ENCODE data around the gene TCF12.

The TCF12 gene

DNA sequence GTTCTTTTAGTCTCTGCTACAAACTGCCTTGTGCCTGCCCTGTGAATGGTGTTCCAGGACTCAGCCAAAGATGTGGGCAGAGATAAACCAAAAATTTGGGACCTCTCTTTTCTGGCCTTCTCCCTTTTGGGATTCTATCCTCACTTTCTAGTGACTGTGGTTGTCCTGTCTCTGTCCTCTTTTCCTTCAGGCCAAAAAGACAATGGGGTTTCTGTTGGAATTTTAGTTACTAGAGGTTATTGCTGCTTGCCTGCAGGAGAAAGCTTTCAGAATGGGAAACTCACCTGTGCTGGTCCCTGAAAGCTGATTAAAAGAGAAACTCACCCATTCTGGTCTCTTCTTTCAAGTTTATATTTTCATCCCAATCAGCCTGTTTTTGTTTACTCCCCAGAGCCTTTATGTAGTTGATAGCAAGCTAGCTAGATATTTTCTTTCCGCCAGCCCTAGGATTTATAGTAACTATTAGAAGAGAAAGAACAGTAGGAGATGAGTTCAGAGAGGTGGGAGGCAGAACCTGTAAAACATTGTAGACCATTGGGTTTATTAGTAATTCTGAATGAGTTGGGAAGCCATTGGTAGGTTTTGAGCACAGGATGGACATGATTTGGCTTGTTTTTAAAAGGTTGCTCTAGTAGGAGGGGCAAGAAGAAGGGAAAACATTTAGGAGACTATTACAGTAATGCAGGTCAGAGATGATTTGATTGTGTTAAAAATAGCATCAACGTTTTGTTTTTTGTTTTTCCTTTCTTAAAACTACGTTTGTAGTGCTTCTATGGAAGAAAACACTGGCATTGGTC is 138.9 kb downstream of the TCF12 start:
- no peak for DNase-seq

- no peak for DNase-seq
Observed at GRCh38 chr15:57059026-57059660, 140.7 kb downstream of the TCF12 start.

DNA sequence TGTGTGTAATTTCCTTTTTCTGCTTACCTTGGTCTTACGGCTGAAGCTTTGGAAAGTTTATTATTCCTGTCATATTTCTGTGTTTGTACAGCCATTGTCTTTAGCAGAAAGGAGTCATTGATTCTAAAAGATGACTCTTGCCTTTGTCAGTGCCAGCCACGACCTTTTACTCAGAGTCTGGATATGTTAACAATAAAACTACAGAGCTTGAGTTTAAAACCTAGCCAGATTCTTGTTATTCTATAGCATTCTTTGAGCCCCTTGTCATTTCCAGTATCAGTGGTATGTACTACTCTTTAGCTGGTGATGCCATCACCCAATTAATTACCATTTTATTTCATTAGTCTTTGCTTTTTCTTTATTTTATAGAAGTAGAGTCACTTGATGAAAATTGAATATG is 142.4 kb downstream of the TCF12 start:
- no peak for DNase-seq

GRCh38 chr15:57061281-57061680 is 142.8 kb downstream of the TCF12 start:
- no peak for DNase-seq

DNA sequence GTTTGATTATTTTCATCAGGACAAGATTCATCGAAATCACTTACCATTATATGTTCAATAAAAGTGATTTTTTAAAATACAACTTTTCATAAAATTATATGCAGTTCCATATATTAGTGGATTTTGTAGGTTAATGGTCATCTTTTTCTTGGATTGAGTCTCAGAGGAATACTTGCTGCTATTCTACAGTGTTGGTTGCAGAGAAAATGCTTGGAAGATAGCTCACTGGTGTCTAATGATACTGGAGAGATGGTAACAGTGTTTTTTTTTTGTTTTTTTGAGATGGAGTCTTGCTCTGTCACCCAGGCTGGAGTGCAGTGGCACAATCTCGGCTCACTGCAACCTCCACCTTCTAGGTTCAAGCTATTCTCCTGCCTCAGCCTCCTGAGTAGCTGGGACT is 143.3 kb downstream of the TCF12 start:
- DNase-seq, result no peak

GRCh38 chr15:57064033-57064432 is 145.6 kb downstream of the TCF12 start:
- DNase-seq, result no peak

GRCh38 chr15:57069423-57069822 is 151.0 kb downstream of the TCF12 start:
- DNase-seq, result no peak

GRCh38 chr15:57070674-57071073 is 152.2 kb downstream of the TCF12 start:
- no peak for DNase-seq

DNA sequence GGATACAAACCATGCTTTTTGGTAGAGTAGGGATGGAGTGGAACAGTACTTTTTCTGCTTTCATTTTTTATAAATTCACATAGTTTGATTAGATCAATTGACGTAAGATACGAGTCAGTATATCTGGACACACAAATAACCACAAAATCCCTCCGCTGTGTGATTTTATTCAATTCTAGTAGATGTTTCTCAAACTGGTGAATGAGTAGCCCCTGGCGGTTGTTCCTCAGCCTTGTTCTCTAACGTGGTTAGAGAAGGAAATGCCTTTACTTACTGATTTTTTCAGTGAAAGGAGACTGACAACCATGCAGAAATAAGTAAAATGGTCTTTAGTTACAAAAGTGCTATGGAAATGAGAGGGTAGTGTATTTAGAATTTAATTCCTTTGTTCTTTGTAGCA is 161.0 kb downstream of the TCF12 start:
- DNase-seq, result no peak

GRCh38 chr15:57079931-57080620 is 161.6 kb downstream of the TCF12 start:
- DNase-seq, result no peak

DNA sequence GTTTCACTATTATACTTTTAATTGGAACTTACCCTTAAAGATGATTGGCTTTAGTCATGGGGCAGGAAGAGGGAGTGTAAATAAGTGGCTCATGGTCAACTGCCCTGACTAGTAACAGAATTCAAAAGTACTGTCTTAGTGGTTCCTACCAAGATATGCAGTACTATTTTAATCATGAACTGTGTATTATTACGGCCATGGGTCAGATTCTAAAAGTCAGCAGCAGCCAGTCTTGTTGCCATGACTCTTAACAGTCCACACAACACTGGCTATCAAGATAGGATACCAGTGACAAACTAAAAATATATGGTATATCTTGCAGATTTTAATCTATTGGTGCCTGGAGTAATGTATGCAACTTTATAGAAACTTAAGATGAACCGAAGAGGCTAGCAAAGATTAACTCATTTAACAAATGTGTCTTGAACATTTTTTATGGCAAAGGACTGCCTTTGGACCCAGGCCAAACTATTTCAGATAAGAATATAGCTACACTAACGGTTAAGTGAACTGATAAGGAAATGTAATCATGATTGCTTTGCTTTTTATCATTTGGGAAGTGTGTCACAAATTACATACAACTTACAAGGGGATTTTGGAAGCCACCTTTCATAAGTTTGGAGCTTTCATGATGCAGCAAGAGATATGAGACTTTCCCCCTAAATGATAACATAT is 163.7 kb downstream of the TCF12 start:
- DNase-seq, result no peak

DNA sequence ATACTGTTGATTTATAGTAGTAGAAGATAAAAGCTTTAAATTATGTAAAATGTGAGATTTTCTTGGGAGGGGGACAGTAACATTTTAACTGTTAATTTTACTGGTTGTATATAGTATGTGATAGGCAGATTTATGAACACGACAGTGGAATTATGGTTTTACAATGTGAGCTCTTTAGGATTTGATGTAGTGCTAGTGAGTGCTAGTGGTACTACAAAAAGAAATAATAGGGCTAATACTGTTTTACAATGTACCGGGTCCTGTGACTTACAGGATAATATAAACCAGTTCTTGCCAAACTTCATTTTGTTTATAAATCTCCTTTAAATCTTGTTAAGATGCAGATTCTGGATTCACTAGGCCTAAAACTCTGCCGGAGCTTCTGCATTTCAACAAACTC is 165.7 kb downstream of the TCF12 start:
- no peak for DNase-seq

DNA sequence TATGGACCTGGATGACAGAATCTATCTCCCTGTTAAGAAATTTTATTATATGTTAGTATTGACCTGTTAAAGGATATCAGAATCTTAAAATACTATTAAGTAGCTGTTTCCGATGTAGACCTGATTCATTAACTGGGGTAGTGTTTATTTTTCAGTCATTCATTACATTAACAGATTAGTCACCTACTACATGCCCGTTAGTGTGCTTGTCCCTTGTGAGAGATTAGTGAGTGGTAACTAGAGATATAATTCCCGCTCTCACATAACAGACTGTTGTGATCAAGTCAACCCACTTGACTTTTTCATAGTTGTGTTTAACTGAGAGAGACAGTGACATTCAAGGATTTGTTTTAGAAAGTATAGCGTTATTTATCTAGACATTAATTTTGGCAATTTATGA is 166.8 kb downstream of the TCF12 start:
- no peak for DNase-seq

DNA sequence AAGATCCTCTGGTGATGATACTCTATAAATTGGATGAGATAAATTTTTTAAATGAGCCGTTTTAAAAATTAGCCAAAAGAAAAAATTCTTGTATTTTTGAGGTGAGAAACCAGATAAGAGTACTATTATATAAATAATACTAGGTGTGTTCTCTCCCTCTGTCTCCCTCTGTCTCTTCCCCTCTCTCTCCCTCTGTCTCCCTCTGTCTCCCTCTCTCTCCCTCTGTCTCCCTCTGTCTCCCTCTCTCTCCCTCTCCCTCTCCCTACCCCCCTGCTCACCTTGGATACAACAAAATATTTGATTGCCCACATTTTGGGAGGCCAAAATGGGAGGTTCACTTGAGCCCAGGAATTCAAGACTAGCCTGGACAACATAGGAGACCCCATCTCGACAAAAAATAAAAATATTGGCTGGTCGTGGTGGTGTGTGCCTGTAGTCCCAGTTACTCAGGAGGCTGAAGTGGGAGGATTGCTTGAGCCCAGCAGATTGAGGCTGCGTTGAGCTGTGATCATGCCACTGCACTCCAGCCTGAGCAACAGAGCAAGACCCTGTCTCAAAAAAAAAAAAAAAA is 168.5 kb downstream of the TCF12 start:
- no peak for DNase-seq

DNA sequence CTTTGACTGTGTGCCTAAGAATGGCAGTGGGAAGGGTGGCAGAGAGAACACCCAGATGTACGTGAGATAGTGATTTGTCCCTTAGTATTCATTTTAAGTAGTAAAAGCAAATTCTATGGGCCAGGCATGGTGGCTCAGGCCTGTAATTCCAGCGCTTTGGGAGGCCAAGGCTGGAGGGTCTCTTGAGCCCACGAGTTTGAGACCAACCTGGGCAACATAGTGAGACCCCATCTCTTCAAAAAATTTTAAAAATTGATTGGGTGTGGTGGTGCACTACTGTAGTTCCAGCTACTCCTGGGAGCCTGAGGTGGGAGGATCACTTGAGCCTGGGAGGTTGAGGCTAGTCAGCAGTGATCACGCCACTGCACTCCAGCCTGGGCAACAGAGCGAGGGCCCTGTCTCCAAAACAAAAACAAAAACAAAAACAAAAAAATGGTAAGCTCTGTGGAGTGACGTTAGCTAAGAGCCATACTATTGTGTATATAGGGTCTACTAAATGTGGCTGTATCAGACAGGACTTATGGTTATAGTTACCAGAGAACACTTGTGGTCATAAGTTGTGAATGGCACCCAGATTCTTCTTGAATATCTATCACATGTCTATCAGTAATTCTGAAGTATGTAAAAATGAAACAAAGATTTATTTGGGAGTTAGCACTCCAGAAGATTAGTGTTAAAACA is 171.5 kb downstream of the TCF12 start:
- no peak for DNase-seq

GRCh38 chr15:57090496-57090859 is 172.0 kb downstream of the TCF12 start:
- no peak for DNase-seq

- no peak for DNase-seq
Observed at GRCh38 chr15:57091636-57092035, 173.2 kb downstream of the TCF12 start.

DNA sequence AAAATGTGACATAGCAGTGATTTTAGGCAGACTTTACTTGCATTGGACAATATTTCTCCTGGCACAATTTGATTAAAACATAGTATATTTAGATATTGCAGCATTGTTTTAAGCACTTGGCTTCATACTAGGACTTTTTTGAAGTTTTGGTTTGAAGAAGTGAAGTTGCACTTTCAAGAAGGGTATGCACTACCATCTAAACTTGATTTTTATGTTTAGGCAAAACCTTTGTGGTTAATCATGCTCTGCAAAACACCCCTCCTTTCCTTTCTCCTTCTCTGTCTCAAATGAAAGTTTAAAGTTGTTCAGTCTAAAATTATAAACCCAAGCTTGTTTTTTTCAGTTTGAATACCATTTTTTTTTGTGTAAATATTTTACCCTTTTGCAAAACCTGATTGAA is 173.8 kb downstream of the TCF12 start:
- no peak for DNase-seq

- DNase-seq, result no peak
Observed at GRCh38 chr15:57094321-57095257, 176.1 kb downstream of the TCF12 start.

GRCh38 chr15:57095896-57096295 is 177.5 kb downstream of the TCF12 start:
- no peak for DNase-seq

- DNase-seq, result no peak
Observed at GRCh38 chr15:57097246-57097645, 178.8 kb downstream of the TCF12 start.

Data from activated naive CD4-positive, alpha-beta T cell (primary cell).